HTERT RPE-1 (cell line): Measurements from ENCODE around the gene SDK2.

ENCODE experiments used
- in situ Hi-C: fragments of 300-500 bp; cut with MboI; formaldehyde crosslinking; loops from 4 replicates; pipeline ENCODE4 v1.14.3; 2020; ENCODE audit warnings: low sequenced_read_pairs

The SDK2 gene

GRCh38 chr17:73401911-73402310 is 242.3 kb downstream of the SDK2 start:
- in situ Hi-C loops: no loop called here

- in situ Hi-C loops: no loop called here
These were observed 243.2 kb downstream of the SDK2 start for GRCh38 chr17:73400915-73401545.

DNA sequence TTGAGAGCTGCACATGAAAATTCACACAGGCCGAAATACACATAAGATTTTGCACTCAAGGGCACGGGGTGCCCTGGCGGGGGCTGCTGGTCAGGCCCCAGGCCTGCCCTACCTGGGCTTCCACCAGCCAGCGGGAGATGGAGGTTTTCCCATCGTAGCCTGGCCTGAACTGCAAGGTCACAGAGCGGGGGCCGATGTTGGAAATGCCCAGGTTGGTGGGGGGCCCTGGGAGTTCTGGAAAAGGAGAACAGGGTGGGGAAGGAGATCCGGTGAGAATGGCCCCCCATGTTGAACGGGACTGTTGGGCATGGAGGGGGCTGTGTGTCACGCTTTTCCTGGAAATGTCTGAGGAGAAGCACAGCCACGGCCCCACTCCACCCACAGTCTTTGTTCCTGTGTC is 245.2 kb downstream of the SDK2 start:
- in situ Hi-C loops: no loop called here

DNA sequence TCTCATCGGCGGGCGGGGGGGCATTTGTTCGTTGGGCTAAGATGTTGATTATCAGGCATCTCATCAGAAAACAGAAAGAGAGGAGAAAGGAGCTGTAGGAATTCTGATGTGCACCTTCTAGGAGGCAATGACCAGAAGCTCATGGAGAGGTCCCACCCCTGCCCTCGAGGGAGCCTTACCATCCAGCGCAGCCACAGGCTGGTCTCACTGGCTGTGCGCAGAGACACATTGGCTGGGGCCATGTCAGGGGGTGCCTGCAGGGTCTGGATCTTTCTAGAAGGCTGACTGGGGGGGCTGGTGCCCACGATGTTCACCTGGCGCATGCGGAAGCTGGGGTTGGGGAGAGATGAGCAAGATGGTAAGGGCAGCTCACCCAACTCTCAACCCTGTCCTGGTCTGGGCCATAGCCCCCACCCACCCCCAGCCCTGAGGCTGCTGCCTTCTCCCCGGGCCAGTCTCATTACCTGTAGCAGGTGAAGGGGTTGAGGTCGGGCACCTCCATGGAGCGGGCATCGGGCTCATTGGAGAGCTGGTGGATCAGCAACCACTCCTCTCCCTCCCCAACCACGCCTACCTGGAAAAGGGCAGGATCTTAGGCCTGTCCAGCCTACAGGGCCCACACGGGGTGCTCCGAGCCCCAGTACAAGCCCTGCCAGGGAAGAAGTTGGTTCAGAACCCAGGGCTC is 246.2 kb downstream of the SDK2 start:
- in situ Hi-C loops: no loop called here

DNA sequence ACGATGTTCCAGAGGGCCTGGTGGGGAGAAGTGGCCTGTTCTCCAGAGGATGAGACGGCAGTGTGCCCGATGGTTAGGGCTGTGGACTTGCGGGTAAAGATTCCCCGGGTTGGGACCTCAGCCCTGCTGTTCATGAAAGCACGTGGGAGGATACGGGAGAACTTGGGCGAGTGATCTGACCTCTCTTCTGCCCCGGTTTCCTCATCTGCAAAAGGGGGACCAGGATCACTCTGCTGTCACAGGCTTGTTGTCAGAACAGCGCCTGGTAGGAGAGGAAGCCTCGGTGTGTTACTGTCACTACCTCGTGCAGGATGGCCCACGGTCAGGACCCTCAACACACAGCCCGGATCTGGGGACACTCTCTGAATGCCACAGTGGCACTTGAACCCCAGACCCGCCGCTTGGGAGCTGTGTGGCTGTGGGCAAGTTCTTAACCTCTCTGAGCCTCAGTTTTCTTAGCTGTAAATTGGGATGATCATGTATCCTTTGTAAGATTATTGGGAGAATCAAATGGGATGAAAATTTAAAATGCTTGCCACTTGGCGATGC is 246.9 kb downstream of the SDK2 start:
- in situ Hi-C loops: no loop called here

DNA sequence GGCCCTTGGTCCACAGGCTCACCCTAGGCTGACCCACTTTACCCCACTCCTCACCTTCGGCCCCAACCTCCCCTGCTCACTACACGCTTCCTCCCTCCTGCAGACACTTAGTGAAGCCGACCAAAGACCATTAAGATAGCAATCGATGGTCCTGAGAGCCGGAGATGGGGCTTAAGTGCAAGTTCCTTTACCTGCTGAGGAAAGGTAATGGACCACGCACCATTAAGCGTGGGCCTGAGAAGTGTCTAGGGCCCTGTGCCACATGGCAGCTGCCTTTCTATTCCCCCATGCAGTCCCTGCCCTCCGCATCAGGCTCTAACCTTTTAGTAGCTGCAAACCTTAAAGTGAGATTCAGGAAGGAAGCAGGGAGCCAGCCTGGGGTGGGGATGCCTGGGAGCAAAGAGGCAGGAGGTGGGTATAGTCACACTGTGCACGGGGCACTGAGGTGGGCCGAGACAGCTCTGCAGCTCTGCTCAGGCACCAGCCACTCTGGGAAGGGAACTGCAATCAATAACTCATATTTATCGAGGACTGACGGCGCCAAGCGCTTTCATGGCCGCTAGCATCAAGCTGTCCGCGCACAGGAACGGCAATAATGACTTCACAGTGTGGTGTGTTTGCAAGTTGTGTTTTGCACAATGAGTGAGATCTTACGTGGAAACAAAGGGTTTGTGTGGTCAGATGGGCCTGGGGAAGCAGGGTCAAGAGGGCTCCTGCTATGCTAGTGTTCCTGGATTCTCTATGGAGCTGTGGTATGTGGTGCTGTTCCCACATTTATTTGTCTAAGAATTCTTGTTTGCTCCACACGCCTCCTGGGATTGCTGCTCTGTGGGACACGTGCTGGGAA is 247.6 kb downstream of the SDK2 start:
- in situ Hi-C loops: no loop called here

- in situ Hi-C loops: no loop called here
These were observed 249.5 kb downstream of the SDK2 start for GRCh38 chr17:73394512-73395450.

- in situ Hi-C loops: no loop called here
These were observed 250.3 kb downstream of the SDK2 start for GRCh38 chr17:73393962-73394361.

GRCh38 chr17:73393381-73393780 is 250.9 kb downstream of the SDK2 start:
- in situ Hi-C loops: no loop called here

DNA sequence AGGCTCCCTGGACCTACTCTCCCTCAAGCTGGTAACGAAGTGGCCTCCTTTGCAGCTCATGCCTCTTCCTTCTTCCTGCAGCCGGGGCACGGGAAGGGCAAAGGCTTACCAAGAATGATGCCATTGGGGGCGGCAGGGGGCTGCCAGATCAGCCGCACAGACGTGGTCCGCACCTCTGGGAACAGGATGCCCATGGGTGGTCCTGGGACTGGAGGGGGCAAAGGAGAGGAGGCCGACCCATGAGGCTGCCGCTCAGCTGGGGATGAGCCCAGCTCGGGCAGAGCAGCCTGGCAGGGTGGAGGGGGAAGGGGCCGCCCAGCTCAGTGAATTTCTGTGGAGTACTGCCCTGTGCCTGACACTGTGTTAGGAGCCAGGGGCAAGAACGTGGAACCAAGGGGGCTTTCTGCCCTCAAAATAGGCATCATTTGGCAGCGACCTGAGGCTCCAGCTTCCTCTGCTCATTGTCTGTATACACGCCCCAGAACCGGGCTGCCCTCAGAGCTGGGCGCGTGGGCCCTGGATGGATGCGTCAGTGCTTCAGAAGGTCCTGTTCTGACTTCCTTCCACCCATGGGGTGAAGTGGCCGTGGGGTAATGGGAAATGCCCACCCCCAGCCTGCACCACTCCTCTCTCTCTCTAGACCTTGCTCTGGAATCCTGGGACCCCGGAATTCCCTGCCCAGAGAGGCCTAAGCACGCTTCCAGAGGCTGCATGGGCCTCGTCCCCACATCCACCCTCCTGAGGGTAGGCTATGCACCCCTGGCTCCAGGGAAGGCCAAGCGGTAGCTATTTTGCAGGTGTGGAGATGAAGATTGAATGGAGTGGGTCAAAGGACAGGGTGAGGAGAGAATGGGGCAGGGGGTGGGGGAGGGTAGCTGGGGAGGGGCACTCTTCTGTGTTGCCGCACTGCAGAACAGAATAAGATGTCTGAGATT is 252.6 kb downstream of the SDK2 start:
- in situ Hi-C loops: no loop called here

- in situ Hi-C loops: no loop called here
These were observed 253.4 kb downstream of the SDK2 start for GRCh38 chr17:73390851-73391250.

DNA sequence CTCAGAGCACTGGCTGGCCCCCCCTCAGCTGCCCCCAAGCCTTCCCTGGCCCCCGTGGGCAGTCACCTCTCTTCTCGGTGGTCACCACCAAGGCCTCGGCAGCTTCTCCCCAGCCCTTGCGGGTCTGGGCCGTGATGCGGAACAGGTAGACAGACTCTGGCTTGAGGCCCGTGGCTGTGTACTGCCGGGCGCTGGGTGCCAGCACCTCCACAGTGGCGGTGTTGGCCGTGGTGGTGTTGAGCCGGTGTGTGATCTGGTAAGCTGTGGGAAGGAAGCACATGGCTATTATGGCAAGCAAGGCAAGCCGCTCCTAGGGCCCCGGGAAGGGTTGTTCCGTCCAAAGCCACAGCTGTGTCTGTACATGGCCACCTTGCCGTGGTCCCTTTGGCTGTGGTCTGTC is 254.0 kb downstream of the SDK2 start:
- in situ Hi-C loops: no loop called here

GRCh38 chr17:73389411-73389810 is 254.8 kb downstream of the SDK2 start:
- in situ Hi-C loops: no loop called here

GRCh38 chr17:73388578-73388905 is 255.7 kb downstream of the SDK2 start:
- in situ Hi-C loops: no loop called here

DNA sequence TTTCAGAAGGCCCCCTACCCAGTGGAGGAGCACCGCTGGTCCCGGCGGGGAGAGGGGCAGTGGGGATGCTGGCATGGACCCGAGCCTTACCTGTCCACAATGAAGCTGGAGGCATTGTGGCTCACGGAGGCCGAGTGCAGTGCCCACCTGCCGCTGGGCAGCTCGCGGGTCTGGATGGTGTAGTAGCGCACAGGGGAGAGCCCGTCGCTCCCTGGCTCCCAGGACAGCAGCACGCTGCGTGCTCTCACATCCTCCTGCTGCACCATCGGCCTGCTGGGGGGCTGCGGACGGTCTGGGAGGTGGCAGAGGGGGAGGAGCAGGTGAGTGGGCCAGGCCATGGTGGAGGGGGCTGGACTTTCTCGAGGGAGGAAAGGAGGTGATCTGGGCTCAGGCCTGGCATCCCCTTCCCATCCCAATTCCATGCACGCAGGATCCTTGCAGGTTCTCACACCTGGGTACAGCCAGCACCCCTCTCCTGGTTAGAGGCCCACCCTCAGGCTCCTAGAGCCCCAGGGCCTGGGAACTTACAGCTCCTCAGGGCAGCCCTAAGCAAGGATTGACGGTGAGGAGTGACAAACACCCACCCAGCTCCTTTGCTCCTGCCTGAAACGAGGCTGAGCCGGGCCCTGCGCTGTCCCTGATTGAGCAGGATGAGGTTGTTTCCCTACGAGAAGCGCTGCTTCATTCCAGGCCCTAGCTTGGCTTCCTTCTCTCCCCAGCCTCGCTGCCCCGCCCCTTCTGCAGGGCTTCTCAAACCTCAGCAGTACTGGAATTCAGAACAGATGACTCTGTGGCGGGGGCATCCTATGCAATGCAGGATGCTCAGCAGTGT is 256.3 kb downstream of the SDK2 start:
- in situ Hi-C loops: no loop called here

- in situ Hi-C loops: no loop called here
These were observed 257.7 kb downstream of the SDK2 start for GRCh38 chr17:73386561-73386960.

- in situ Hi-C loops: no loop called here
These were observed 259.3 kb downstream of the SDK2 start for GRCh38 chr17:73384926-73385325.

DNA sequence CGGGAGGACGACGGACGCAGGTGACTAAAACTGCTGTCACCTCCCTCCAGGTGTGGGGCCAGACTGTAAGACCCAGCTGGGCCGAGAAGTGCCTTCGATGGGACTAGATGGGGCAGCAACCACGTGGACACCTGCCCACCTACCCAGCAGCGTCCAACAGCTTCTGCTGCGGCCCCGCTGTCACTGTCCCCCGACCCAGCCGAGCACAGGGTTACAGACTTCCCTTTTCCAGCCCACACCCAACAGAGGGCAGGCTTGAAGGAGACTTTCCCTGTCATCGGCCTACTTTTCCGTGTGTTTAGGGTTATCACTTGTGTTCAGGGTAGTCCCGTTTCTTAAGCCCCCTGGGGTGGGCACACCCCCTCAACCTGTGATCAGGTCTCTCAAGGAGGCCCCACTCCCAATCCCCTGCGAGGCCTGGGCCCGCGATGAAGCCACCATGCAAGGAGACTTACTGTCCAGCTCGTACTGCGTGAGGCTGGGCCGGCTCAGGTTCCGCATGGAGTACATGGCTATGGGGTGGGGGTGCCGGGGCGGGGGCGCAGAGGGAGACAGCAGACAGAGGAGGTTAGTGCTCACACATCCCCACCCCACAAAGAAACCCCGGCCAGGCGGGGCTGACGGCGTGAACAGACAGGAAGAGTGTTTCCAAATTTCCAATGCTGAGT is 263.7 kb downstream of the SDK2 start:
- in situ Hi-C loops: no loop called here
